A673 (cell line): ENCODE measurements around the gene WNT2B. TPM values are rescaled to one million over a fixed set of nuclear protein-coding genes. Genes with fewer than 3 reads are reported as not detected.
"Not testable (repeated sequence)": the region's sequence is repeated elsewhere in the genome, so short reads cannot be mapped to it uniquely, and the experiment has no call there.

Experiments used
- BruUV-seq: library from RNA; stranded (reverse); fragments of 400-500 nt; replicated peaks from 2 replicates; lab custom pipeline; 2021; lab: Mats Ljungman, UMichigan
- CTCF ChIA-PET: fragments of 300-600 bp; sonication (Branson Sonifier 250); formaldehyde crosslinking; loops from one replicate; lab custom pipeline; 2022; ENCODE audit warnings: antibody characterized with exemption; lab: Charles Lee
- POLR2A ChIA-PET: fragments of 300-600 bp; sonication (Branson Sonifier 250); formaldehyde crosslinking; loops from one replicate; lab custom pipeline; 2022; ENCODE audit warnings: antibody characterized with exemption; ENCODE audit not compliant: low non-redundant PET; lab: Charles Lee
- DNase-seq: peaks from one replicate; pipeline ENCODE4 v3.0.0-alpha.2; 2015; ENCODE audit warnings: low spot score
- H3K27ac ChIP-seq: fragments of 200-600 bp; sonication (generic); 2 replicates; pipeline ENCODE4 v1.5.1; 2016; ENCODE audit warnings: mixed run types, low read depth, mild to moderate bottlenecking, mixed read lengths, antibody characterized with exemption, low read length; ENCODE audit not compliant: poor library complexity, severe bottlenecking
- H3K27me3 ChIP-seq: fragments of 200-600 bp; sonication (generic); replicated peaks from 2 replicates; pipeline ENCODE4 v1.6.1; 2017; ENCODE audit warnings: mixed run types, low read depth, mild to moderate bottlenecking, mixed read lengths, antibody characterized with exemption, low read length; ENCODE audit not compliant: insufficient read depth, poor library complexity
- H3K36me3 ChIP-seq: fragments of 200-600 bp; sonication (generic); 2 replicates; pipeline ENCODE4 v1.6.1; 2016; ENCODE audit warnings: mixed run types, mild to moderate bottlenecking, mixed read lengths, antibody characterized with exemption, low read length; ENCODE audit not compliant: insufficient read depth, poor library complexity, severe bottlenecking
- H3K4me1 ChIP-seq: fragments of 200-600 bp; sonication (generic); 2 replicates; pipeline ENCODE4 v1.6.1; 2017; ENCODE audit warnings: mixed run types, mild to moderate bottlenecking, mixed read lengths, antibody characterized with exemption, low read length; ENCODE audit not compliant: insufficient read depth, poor library complexity, severe bottlenecking
- H3K4me3 ChIP-seq: fragments of 200-600 bp; sonication (generic); 2 replicates; pipeline ENCODE4 v1.5.1; 2016; ENCODE audit warnings: low read depth, mixed run types, mild to moderate bottlenecking, mixed read lengths, low read length; ENCODE audit not compliant: poor library complexity, severe bottlenecking
- H3K9me3 ChIP-seq: fragments of 200-600 bp; sonication (generic); 2 replicates; pipeline ENCODE4 v1.6.1; 2016; ENCODE audit warnings: mixed run types, low read depth, mild to moderate bottlenecking, mixed read lengths, antibody characterized with exemption, low read length; ENCODE audit not compliant: poor library complexity, severe bottlenecking
- EZH2 ChIP-seq: fragments of 200-600 bp; sonication (generic); IDR thresholded peaks from 2 replicates; pipeline ENCODE4 v1.6.1; 2017; ENCODE audit warnings: borderline replicate concordance, low read depth, mild to moderate bottlenecking, mixed read lengths, antibody characterized with exemption, low read length; ENCODE audit not compliant: poor library complexity, severe bottlenecking
- intact Hi-C: fragments of 100-400 bp; cut with micrococcal nuclease; formaldehyde crosslinking; loops from one replicate; pipeline ENCODE4 v1.10.0; 2022; ENCODE audit not compliant: unreplicated experiment
- total RNA-seq: library from RNA; stranded (reverse); gene quantifications from 2 replicates; pipeline ENCODE4 v1.2.3, GENCODE V29; 2021
- TF ChIP-seq, protein P1 (sequence below): fragments of 300-800, 200-600 bp; sonication (generic); conservative IDR thresholded peaks from 2 replicates; pipeline ENCODE4 v1.5.1; 2017; ENCODE audit warnings: low read depth, mild to moderate bottlenecking, antibody characterized with exemption, low read length, moderate library complexity, mixed read lengths

WNT2B gene
- total RNA-seq, 1 experiment from 2014 or later, result 0.32 TPM

DNA sequence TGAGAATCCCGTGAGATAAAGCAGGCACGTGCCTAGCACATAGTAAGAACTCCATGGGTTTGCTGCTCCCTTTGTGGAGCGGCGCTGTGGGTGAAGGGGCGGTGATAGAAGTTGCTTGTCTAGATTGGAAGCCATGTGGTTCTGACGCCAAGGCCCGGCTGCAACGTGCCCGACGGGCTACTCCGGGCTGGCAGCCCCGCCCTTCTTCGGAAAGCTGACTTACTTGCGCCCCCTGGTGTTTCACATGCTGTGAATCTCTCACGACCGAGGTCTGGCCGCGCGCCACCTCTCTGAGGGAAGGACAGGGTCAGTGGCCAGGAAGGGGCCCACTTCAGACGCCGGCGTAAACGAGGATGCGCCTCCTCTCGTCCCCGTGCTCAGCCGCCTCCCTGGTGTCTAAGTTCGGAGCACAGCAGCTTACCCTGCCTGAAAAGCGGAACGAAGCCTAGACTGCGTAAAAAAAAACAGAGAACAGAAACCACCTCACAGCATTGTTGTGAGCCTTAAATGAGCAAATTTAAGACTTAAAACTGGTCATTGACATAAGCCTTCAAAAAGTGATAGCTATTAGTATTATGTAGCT, 42.6 kb upstream of the WNT2B start:
- POLR2A ChIA-PET, result no interaction called here
- TF ChIP-seq EZH2, result no peak
- TF ChIP-seq, protein P1, sequence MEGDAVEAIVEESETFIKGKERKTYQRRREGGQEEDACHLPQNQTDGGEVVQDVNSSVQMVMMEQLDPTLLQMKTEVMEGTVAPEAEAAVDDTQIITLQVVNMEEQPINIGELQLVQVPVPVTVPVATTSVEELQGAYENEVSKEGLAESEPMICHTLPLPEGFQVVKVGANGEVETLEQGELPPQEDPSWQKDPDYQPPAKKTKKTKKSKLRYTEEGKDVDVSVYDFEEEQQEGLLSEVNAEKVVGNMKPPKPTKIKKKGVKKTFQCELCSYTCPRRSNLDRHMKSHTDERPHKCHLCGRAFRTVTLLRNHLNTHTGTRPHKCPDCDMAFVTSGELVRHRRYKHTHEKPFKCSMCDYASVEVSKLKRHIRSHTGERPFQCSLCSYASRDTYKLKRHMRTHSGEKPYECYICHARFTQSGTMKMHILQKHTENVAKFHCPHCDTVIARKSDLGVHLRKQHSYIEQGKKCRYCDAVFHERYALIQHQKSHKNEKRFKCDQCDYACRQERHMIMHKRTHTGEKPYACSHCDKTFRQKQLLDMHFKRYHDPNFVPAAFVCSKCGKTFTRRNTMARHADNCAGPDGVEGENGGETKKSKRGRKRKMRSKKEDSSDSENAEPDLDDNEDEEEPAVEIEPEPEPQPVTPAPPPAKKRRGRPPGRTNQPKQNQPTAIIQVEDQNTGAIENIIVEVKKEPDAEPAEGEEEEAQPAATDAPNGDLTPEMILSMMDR, result peak; percentile 93

DNA sequence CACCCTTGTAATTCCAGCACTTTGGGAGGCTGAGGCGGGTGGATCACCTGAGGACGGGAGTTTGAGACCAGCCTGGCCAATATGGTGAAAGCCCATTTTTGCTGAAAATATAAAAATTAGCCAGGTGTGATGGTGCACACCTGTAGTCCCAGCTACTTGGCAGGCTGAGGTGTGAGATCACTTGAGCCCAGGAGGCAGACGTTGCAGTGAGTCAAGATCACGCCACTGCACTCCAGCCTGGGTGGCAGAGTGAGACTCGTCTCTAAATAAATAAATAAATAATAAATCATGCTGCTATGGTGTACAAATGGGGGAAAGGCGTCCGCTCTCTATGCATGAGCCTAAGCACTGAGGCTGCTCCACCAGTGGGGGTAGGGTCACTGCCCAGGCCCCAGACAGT, 38.4 kb upstream of the WNT2B start:
- H3K4me3 ChIP-seq, H3K36me3 ChIP-seq, H3K4me1 ChIP-seq, H3K27ac ChIP-seq, CTCF ChIA-PET, DNase-seq, H3K9me3 ChIP-seq, intact Hi-C loops, H3K27me3 ChIP-seq, POLR2A ChIA-PET, BruUV-seq: not testable (repeated sequence)

More for the DNA sequence above, 42.6 kb upstream of the WNT2B start:
- peak; percentile 92 for DNase-seq
- CTCF ChIA-PET, result interaction anchor here (0.5 to 2.1 kb wide), 3 partner anchors 72 to 129 kb away, joined by 3 to 15 read pairs (median 4); no protein-coding TSS in a partner anchor
- intact Hi-C loops, result loop anchor here (1.0 to 10.0 kb wide), 2 partner anchors 76 to 149 kb away; partner anchors contain the start of genes CAPZA1 and ST7L
- peaks cover 6% of the 10 kb centered on the region for H3K4me1 ChIP-seq
- H3K4me3 ChIP-seq, result peak overlapping the region; percentile 37
- no peaks in the 10 kb centered on the region for H3K9me3 ChIP-seq
- no TSS peak for BruUV-seq
- H3K27ac ChIP-seq, result no peak overlapping the region
- H3K36me3 ChIP-seq, result no peaks in the 10 kb centered on the region
- H3K27me3 ChIP-seq, result no peaks in the 10 kb centered on the region

DNA sequence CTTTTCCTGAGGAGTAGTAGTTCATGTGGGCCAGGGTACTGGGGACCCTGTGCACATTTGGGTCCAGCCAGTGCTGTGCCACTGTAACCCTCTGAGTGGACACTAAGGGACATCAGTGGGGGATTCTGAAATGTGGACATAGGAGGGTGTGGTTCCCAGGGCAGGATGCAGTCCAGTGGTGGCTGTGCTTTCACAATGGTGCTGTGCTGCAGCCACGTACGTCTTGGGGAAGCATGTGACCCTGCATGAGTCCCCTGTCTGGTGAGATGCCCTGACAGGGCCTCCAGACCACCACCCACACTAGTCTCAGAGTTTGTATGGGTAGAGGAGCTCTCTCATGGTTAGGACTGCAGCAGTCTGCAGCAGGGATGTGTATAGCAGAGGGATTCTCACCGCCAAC, 37.8 kb upstream of the WNT2B start:
- POLR2A ChIA-PET, result no interaction called here

More for the DNA sequence above, 37.8 kb upstream of the WNT2B start:
- no TSS peak for BruUV-seq
- no peak for DNase-seq
- Histone ChIP-seq H3K9me3 (no peaks in the 10 kb centered on the region), H3K27ac (no peak overlapping the region), H3K36me3 (no peaks in the 10 kb centered on the region), H3K4me3 (no peak overlapping the region), H3K4me1 (peaks cover 6% of the 10 kb centered on the region), H3K27me3 (no peaks in the 10 kb centered on the region)
- CTCF ChIA-PET, result no interaction called here
- intact Hi-C loops, result no loop called here
- no peak for TF ChIP-seq EZH2
- TF ChIP-seq, protein P1, result no peak
